Middle frontal gyrus (tissue), 1 donor: ENCODE data around the gene ACOT8.
A peak's percentile ranks its signal among the peaks of the same experiment; 100 is the strongest.
"Not testable (repeated sequence)": the region's sequence is repeated elsewhere in the genome, so short reads cannot be mapped to it uniquely, and the experiment has no call there.

Experiments used
- DNase-seq: peaks from one replicate; pipeline ENCODE4 v3.0.0-alpha.2; 2015; ENCODE audit warnings: low spot score; ENCODE audit errors: extremely low spot score

Gene ACOT8

GRCh38 chr20:45853484-45853883 is 3.7 kb downstream of the ACOT8 start:
- no peak for DNase-seq

GRCh38 chr20:45852326-45852725 is 4.9 kb downstream of the ACOT8 start:
- no peak for DNase-seq

- no peak for DNase-seq
Measured at GRCh38 chr20:45851501-45851900, 5.7 kb downstream of the ACOT8 start.

- DNase-seq: no peak
Measured at GRCh38 chr20:45850926-45851325, 6.3 kb downstream of the ACOT8 start.

- no peak for DNase-seq
Measured at GRCh38 chr20:45850238-45850637, 7.0 kb downstream of the ACOT8 start.

- DNase-seq: no peak
Measured at GRCh38 chr20:45848969-45849582, 8.1 kb downstream of the ACOT8 start.

GRCh38 chr20:45848421-45848820 is 8.8 kb downstream of the ACOT8 start:
- DNase-seq: no peak

- no peak for DNase-seq
Measured at GRCh38 chr20:45845452-45845851, 11.7 kb downstream of the ACOT8 start.

GRCh38 chr20:45843506-45843905 is 13.7 kb downstream of the ACOT8 start:
- no peak for DNase-seq

- no peak for DNase-seq
Measured at GRCh38 chr20:45842169-45842812, 14.9 kb downstream of the ACOT8 start.

GRCh38 chr20:45841407-45842129 is 15.6 kb downstream of the ACOT8 start:
- DNase-seq: no peak

- DNase-seq: no peak
Measured at GRCh38 chr20:45840700-45841198, 16.4 kb downstream of the ACOT8 start.

- no peak for DNase-seq
Measured at GRCh38 chr20:45836841-45837240, 20.4 kb downstream of the ACOT8 start.

- no peak for DNase-seq
Measured at GRCh38 chr20:45835825-45836224, 21.4 kb downstream of the ACOT8 start.

- no peak for DNase-seq
Measured at GRCh38 chr20:45835329-45835765, 21.8 kb downstream of the ACOT8 start.

- DNase-seq: no peak
Measured at GRCh38 chr20:45834797-45835161, 22.4 kb downstream of the ACOT8 start.

GRCh38 chr20:45833883-45834796 is 23.1 kb downstream of the ACOT8 start:
- DNase-seq: peak; percentile 39

- no peak for DNase-seq
Measured at GRCh38 chr20:45833030-45833882, 23.9 kb downstream of the ACOT8 start, which contains the start of gene SNX21. SNX21 (plus strand) TSS chr20:45833799; CDS start chr20:45833920, 121 bp downstream.

GRCh38 chr20:45832619-45833018 is 24.6 kb downstream of the ACOT8 start:
- DNase-seq: no peak

- not testable (repeated sequence) for DNase-seq
Measured at GRCh38 chr20:45829673-45830106, 27.5 kb downstream of the ACOT8 start.
